ENCODE data around the gene ANXA2R.
"Not testable (repeated sequence)": the region's sequence is repeated elsewhere in the genome, so short reads cannot be mapped to it uniquely, and the experiment has no call there.

ANXA2R gene

DNA sequence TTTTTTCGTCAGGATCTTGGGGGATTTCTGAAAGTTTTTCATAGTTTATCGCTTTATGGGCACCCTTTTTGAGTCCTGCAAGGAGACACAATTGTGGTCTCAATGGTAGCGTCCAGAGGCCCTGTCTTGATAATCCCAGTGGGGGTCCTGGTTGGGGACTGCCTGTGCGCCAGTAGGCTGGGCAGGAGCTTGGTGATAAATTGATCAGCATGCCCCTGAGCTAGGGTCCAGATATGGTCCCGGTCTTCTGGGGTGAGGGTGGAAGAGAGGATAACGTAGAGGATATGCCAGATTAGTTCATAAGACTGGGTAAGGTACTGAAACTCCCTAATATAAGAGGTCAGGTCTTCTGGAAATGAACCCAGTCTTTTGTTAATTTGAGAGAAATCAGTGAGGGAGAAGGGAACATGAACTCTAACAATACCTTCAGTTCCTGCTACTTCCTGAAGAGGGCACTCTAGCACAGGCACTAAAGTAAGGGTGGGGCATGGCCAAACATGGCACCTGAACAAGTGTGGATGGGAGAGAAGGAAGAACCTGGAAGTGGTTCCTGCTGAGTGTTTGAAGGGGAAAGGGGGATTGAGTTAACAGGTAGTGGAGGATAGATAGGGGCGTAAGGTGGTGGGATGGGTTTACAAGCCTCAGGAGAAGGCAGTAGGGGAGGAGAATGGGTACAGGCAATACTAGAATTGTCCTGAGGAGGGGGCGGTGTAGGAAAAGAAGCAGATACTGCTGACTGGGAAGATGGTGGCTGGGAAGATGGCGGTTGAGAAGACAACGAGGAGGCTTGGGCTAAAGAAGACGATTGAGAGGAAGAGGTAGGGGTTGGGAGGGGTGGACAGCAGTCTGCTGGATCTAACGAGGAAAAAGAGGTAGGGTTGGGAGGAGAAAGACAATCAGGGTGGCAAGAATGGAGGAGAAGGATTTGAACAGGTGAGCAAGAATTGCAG lies 33.8 kb upstream of the ANXA2R start:
- Histone ChIP-seq H3K36me3 (ENCODE audit: control insufficient read depth in 1 of 2, insufficient read depth in 2 of 2, low read length in 2 of 2) (peaks cover 8 to 25% of the 10 kb centered on the region in 2 donors), H3K27ac (ENCODE audit: low read length) (no peak overlapping the region), H3K9me3 (ENCODE audit: control insufficient read depth in 1 of 2, low read length in 2 of 2) (no peaks in the 10 kb centered on the region), H3K4me3 (ENCODE audit: low read depth in 1 of 2, low read length in 2 of 2) (no peak overlapping the region), H3K4me1 (ENCODE audit: control insufficient read depth in 1 of 2, insufficient read depth in 2 of 2, low read length in 2 of 2) (peaks cover 0 to 3% of the 10 kb centered on the region in 2 donors), H3K27me3 (ENCODE audit: low read depth, low read length) (no peaks in the 10 kb centered on the region)

DNA sequence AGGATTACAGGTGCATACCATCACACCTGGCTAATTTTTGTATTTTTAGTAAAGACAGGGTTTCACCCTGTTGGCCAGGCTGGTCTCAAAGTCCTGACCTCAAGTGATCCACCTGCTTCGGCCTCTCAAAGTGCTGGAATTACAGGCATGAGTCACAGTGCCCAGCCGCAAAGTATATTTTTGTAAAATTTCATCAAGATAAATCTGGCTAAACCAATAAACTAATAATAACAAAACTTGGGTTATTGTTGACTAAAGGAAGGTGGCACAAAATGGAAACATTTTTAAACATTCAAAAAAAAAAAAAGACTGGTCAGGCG lies 29.2 kb upstream of the ANXA2R start:
- not testable (repeated sequence) for H3K9me3 ChIP-seq (ENCODE audit: control insufficient read depth in 1 of 2, low read length in 2 of 2); H3K27me3 ChIP-seq (ENCODE audit: low read depth, low read length); H3K27ac ChIP-seq (ENCODE audit: low read length)
- Histone ChIP-seq H3K4me3 (ENCODE audit: low read depth in 1 of 2, low read length in 2 of 2) (peak overlapping the region in 1 of 2 donors; percentile 88), H3K4me1 (ENCODE audit: control insufficient read depth in 1 of 2, insufficient read depth in 2 of 2, low read length in 2 of 2) (peaks cover 8 to 17% of the 10 kb centered on the region in 2 donors), H3K36me3 (ENCODE audit: control insufficient read depth in 1 of 2, insufficient read depth in 2 of 2, low read length in 2 of 2) (peaks cover 8 to 22% of the 10 kb centered on the region in 2 donors)

DNA sequence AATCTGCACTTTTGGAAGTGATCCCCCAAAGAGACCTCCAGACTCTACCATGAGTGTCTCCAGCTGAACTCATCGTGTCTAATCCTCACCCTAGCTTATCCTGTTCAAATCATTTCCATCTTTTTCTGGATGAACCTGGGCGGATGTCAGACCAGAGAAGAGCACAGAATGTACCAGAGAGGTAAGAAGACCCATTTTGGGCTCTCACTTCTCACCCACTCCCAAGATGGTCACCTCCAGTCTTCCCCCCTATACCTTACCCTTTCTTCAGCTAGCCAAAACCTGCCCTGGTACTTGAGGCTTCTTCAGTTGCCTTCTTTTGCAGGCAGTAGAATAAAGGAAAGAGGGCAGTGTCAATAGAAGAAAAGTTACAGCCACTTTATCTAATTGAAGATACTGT lies 27.9 kb upstream of the ANXA2R start:
- Histone ChIP-seq H3K36me3 (ENCODE audit: control insufficient read depth in 1 of 2, insufficient read depth in 2 of 2, low read length in 2 of 2) (peaks cover 8 to 22% of the 10 kb centered on the region in 2 donors), H3K27me3 (ENCODE audit: low read depth, low read length) (no peaks in the 10 kb centered on the region), H3K4me3 (ENCODE audit: low read depth in 1 of 2, low read length in 2 of 2) (peak overlapping the region; percentile 88 to 96), H3K9me3 (ENCODE audit: control insufficient read depth in 1 of 2, low read length in 2 of 2) (no peaks in the 10 kb centered on the region), H3K4me1 (ENCODE audit: control insufficient read depth in 1 of 2, insufficient read depth in 2 of 2, low read length in 2 of 2) (peaks cover 8 to 26% of the 10 kb centered on the region in 2 donors), H3K27ac (ENCODE audit: low read length) (peak overlapping the region; percentile 100)

DNA sequence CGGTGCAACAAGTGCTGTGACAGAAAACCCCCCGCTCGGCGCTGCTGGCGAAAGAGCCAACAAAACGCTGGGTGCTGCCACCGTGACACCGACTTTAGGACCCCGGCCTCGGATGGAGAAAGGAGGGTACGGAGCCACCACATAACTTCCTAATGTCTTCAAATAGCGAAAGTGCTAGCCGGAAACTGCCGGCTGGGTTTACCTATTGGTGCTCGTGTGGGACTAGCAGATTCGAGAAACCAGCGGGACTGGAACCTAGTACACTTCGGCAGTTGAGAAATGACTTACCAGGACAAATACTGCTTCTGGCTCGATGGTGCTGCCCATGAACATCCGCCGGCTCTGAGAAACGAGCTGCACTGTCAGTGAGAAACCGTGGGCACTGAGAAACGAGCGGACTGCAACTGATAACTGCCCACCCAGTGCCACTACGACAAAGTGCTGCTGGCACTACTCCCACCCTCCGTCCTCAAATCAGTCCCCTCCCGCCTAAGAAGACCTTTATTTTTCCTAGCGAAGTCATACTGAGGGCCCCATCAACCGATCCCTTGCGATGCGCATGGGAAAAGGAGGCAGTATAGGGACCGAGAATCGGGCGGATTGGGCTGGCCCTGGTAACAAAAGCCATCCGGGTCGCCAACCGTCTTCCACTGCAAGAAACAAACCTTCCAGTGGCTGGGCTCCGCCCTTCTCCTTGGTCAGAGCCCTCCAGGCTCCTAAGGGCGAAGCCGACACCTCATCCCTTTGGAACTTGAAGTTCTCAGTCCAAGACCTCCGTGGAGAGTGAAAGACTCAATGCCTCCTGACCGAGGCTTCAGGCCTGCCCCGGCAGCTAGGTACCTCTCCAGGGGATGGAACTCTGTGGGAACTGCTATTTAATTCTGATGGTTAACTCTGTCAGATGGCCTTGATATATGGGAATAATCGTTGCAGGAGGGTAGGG lies 27.0 kb upstream of the ANXA2R start:
- Histone ChIP-seq H3K4me3 (ENCODE audit: low read depth in 1 of 2, low read length in 2 of 2) (peak overlapping the region; percentile 88 to 96), H3K4me1 (ENCODE audit: control insufficient read depth in 1 of 2, insufficient read depth in 2 of 2, low read length in 2 of 2) (peaks cover 8 to 26% of the 10 kb centered on the region in 2 donors), H3K27me3 (ENCODE audit: low read depth, low read length) (no peaks in the 10 kb centered on the region), H3K36me3 (ENCODE audit: control insufficient read depth in 1 of 2, insufficient read depth in 2 of 2, low read length in 2 of 2) (peaks cover 8 to 22% of the 10 kb centered on the region in 2 donors), H3K27ac (ENCODE audit: low read length) (peak overlapping the region; percentile 100), H3K9me3 (ENCODE audit: control insufficient read depth in 1 of 2, low read length in 2 of 2) (no peaks in the 10 kb centered on the region)

DNA sequence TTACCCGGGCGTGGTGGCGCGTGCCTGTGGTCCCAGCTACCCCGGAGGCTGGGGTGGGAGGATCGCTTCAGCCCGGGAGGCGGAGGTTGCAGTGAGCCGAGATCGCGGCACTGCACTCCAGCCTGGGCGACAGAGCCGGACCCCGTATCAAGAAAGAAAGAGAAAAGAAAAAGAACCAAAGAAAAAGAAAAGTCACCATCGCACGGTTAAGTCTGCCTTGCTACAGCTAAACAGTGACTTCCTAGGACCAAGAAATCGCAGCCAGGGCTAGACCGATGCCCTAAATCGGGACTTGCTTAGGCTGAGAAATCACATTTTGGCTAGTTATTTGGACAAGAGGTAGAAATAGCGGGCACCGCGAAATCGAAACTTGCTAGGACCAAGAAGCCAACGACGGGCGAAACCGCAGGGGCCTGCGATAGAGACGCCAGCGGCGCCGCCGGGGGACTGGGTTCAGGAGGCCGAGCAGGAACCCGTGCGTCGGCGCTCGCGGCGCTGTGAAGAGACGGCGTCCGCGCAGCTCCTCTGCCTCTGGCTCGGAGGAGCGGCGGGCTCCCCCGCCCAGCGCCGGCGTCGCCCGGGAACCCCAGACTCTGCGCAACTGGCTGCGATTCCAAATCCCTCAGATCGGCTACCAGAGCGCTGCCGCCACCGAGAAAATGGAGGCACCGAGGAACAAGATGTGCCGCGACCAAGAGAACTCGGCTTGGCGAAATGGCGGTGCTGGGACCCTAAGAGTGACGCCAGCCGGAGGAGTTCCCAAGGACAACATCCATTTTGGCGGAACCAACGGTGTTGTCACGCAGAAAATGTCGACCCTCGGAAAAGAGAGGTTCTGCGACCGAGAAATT lies 26.1 kb upstream of the ANXA2R start:
- Histone ChIP-seq H3K36me3 (ENCODE audit: control insufficient read depth in 1 of 2, insufficient read depth in 2 of 2, low read length in 2 of 2) (peaks cover 8 to 18% of the 10 kb centered on the region in 2 donors), H3K27me3 (ENCODE audit: low read depth, low read length) (no peaks in the 10 kb centered on the region), H3K27ac (ENCODE audit: low read length) (peak overlapping the region; percentile 100), H3K4me3 (ENCODE audit: low read depth in 1 of 2, low read length in 2 of 2) (peak overlapping the region; percentile 88 to 96), H3K9me3 (ENCODE audit: control insufficient read depth in 1 of 2, low read length in 2 of 2) (no peaks in the 10 kb centered on the region), H3K4me1 (ENCODE audit: control insufficient read depth in 1 of 2, insufficient read depth in 2 of 2, low read length in 2 of 2) (peaks cover 8 to 26% of the 10 kb centered on the region in 2 donors)

DNA sequence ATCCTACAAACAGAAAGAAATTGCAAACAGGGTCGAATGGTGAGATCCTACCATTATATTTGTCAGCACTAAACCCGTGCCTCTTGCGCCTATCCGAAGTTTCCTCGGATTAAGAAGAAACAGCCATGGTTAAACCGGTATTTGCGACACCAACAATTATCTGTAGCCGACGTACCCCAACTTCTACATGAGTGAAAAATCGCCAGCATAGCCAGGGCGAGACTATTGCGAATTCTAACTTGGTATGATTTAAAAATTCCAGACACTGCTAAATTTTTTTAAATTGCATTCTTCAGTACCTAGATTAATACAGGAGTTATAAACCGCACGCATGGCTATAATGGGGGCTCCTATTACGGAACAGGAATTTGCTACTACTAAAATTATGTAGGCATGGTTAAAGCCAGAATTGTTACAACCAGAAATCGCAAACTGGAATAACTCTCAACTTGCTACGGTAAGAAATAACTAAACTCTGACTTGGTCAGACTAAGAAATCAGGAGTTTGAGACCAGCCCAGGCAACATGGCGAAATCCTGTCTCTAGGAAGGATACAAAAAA lies 25.3 kb upstream of the ANXA2R start:
- H3K4me3 ChIP-seq (ENCODE audit: low read depth in 1 of 2, low read length in 2 of 2), result peak overlapping the region; percentile 88 to 96
- H3K4me1 ChIP-seq (ENCODE audit: control insufficient read depth in 1 of 2, insufficient read depth in 2 of 2, low read length in 2 of 2), result peaks cover 8 to 26% of the 10 kb centered on the region in 2 donors
- H3K9me3 ChIP-seq (ENCODE audit: control insufficient read depth in 1 of 2, low read length in 2 of 2), result no peaks in the 10 kb centered on the region
- H3K27me3 ChIP-seq (ENCODE audit: low read depth, low read length), result no peaks in the 10 kb centered on the region
- H3K36me3 ChIP-seq (ENCODE audit: control insufficient read depth in 1 of 2, insufficient read depth in 2 of 2, low read length in 2 of 2), result peaks cover under 1 to 11% of the 10 kb centered on the region in 2 donors
- H3K27ac ChIP-seq (ENCODE audit: low read length), result peak overlapping the region; percentile 100

DNA sequence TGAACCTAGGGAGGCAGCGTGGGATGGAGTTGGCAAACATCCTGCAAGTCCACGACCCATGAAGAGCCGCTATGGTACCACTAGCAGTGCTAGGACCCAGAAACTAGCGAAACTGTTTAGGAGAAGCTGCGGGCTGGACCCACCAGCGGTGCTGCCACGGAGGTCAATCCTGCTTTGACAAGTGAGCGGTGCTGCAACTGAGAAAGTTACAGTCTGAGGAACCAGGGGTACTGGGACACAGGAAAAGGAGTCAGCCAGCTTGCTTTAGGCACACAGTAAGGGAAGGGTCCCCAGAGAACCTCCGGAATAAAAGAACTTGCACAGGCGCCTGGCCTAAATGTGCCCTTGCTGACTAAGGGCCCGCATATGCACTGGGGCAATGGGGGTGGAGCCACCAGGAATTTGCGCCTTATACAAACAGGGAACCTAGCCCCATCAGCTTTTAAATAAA lies 23.6 kb upstream of the ANXA2R start:
- no peak overlapping the region for H3K4me3 ChIP-seq (ENCODE audit: low read depth in 1 of 2, low read length in 2 of 2)
- no peak overlapping the region for H3K27ac ChIP-seq (ENCODE audit: low read length)
- H3K27me3 ChIP-seq (ENCODE audit: low read depth, low read length), result no peaks in the 10 kb centered on the region
- H3K36me3 ChIP-seq (ENCODE audit: control insufficient read depth in 1 of 2, insufficient read depth in 2 of 2, low read length in 2 of 2), result peaks cover 0 to 5% of the 10 kb centered on the region in 2 donors
- H3K4me1 ChIP-seq (ENCODE audit: control insufficient read depth in 1 of 2, insufficient read depth in 2 of 2, low read length in 2 of 2), result peaks cover 8 to 21% of the 10 kb centered on the region in 2 donors
- no peaks in the 10 kb centered on the region for H3K9me3 ChIP-seq (ENCODE audit: control insufficient read depth in 1 of 2, low read length in 2 of 2)

DNA sequence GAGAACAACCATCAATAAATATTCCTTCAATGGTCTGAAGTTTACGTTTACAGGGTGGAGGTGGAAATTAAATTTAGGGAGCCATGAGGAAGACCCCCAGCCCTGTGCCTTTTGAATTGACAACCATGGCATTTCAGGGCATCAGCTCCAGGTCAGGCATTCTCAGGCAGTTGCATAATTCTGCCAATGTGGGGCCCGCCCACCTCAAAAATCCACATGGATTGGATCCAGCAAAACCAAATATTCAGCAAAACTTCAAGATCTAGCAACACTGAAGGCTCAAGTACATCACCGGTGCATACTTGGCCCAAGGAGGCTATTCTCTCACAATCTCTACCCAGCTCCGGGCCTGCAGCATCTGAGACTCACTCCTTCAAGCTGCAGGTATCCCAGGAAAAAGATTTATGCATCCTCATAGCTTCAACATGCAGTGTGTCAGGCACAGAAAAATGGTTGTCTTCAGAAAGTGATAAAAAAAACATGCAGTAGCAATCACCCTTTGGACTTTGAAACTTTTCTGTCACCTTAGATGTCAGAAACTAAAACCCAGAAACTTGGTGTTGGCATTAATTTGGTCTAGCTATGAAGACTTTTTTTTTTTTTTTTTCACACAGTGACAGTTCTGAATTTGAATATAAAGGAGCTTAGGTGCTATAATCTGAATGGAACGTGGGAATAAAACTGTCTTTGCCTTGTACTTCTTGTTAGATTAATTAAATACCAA lies 21.4 kb upstream of the ANXA2R start:
- H3K9me3 ChIP-seq (ENCODE audit: control insufficient read depth in 1 of 2, low read length in 2 of 2), result no peaks in the 10 kb centered on the region

DNA sequence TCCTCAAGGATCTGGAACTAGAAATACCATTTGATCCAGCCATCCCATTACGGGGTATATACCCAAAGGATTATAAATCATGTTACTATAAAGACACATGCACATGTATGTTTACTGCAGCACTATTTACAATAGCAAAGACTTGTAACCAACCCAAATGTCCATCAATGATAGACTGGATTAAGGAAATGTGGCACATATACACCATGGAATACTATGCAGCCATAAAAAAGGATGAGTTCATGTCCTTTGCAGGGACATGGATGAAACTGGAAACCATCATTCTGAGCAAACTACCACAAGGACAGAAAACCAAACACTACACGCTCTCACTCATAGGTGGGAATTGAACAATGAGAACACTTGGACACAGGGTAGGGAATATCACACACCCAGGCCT lies 19.9 kb upstream of the ANXA2R start:
- not testable (repeated sequence) for H3K9me3 ChIP-seq (ENCODE audit: control insufficient read depth in 1 of 2, low read length in 2 of 2); H3K27me3 ChIP-seq (ENCODE audit: low read depth, low read length); H3K4me1 ChIP-seq (ENCODE audit: control insufficient read depth in 1 of 2, insufficient read depth in 2 of 2, low read length in 2 of 2); H3K27ac ChIP-seq (ENCODE audit: low read length); H3K36me3 ChIP-seq (ENCODE audit: control insufficient read depth in 1 of 2, insufficient read depth in 2 of 2, low read length in 2 of 2); H3K4me3 ChIP-seq (ENCODE audit: low read depth in 1 of 2, low read length in 2 of 2)

More for the DNA sequence above, 21.4 kb upstream of the ANXA2R start:
- Histone ChIP-seq H3K4me1 (ENCODE audit: control insufficient read depth in 1 of 2, insufficient read depth in 2 of 2, low read length in 2 of 2) (peaks cover 0 to 8% of the 10 kb centered on the region in 2 donors), H3K27me3 (ENCODE audit: low read depth, low read length) (no peaks in the 10 kb centered on the region), H3K27ac (ENCODE audit: low read length) (no peak overlapping the region), H3K4me3 (ENCODE audit: low read depth in 1 of 2, low read length in 2 of 2) (no peak overlapping the region), H3K36me3 (ENCODE audit: control insufficient read depth in 1 of 2, insufficient read depth in 2 of 2, low read length in 2 of 2) (peaks cover 0 to 2% of the 10 kb centered on the region in 2 donors)

DNA sequence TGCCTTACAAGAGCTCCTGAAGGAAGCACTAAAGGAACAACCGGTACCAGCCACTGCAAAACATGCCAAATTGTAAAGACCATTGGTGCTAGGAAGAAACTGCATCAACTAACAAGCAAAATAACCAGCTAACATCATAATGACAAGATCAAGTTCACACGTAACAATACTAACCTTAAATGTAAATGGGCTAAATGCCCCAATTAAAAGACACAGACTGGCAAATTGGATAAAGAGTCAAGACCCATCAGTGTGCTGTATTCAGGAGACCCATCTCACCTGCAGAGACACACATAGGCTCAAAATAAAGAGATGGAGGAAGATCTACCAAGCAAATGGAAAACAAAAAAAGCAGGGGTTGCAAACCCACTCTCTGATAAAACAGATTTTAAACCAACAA lies 15.0 kb upstream of the ANXA2R start:
- H3K36me3 ChIP-seq (ENCODE audit: control insufficient read depth in 1 of 2, insufficient read depth in 2 of 2, low read length in 2 of 2); H3K27ac ChIP-seq (ENCODE audit: low read length); H3K4me1 ChIP-seq (ENCODE audit: control insufficient read depth in 1 of 2, insufficient read depth in 2 of 2, low read length in 2 of 2); H3K9me3 ChIP-seq (ENCODE audit: control insufficient read depth in 1 of 2, low read length in 2 of 2); H3K4me3 ChIP-seq (ENCODE audit: low read depth in 1 of 2, low read length in 2 of 2); H3K27me3 ChIP-seq (ENCODE audit: low read depth, low read length): not testable (repeated sequence)

Measured in muscle layer of duodenum (tissue), 2 donors.